ENCODE results near the gene DNAJB12. TPM values are rescaled to one million over a fixed set of nuclear protein-coding genes. Genes with fewer than 3 reads are reported as not detected.
"Not testable (repeated sequence)": the region's sequence is repeated elsewhere in the genome, so short reads cannot be mapped to it uniquely, and the experiment has no call there.

DNAJB12 gene
- total and polyA plus RNA-seq, 8 donors, result 2.3 to 43.2 (median 18.2) TPM

- H3K27ac ChIP-seq, result no peak overlapping the region
- intact Hi-C loops (cut with DNase I; ENCODE audit: low total_unique reads), result no loop called here
- 83 to 94% (median 89%) methylated on average over 5 to 7 of the region's 7 CpGs for WGBS, 5 donors
Measured at GRCh38 chr10:72348282-72348681, 6.4 kb downstream of the DNAJB12 start.

GRCh38 chr10:72346117-72346516, 8.6 kb downstream of the DNAJB12 start:
- 94 to 96% (median 96%) methylated on average over 7 of the region's 7 CpGs for whole genome bisulfite sequencing, 5 donors
- intact Hi-C loops (cut with DNase I; ENCODE audit: low total_unique reads); H3K9me3 ChIP-seq; DNase-seq; H3K27me3 ChIP-seq; H3K27ac ChIP-seq; H3K4me3 ChIP-seq: not testable (repeated sequence)
- H3K4me1 ChIP-seq, result peaks cover 0 to 21% (median 9%) of the 10 kb centered on the region in 4 donors
- H3K36me3 ChIP-seq, result peaks cover 38 to 83% (median 81%) of the 10 kb centered on the region in 4 donors

More at GRCh38 chr10:72348282-72348681, 6.4 kb downstream of the DNAJB12 start:
- Histone ChIP-seq H3K9me3 (no peaks in the 10 kb centered on the region), H3K4me1 (peaks cover 9 to 39% (median 25%) of the 10 kb centered on the region in 4 donors), H3K27me3 (no peaks in the 10 kb centered on the region), H3K4me3 (no peak overlapping the region), H3K36me3 (peaks cover 21 to 82% (median 65%) of the 10 kb centered on the region in 4 donors)
- no peak for TF ChIP-seq POLR2AphosphoS5 (IDR thresholded peaks at IDR 0.05)
- TF ChIP-seq EP300 (IDR thresholded peaks at IDR 0.05), result no peak
- TF ChIP-seq POLR2A (IDR thresholded peaks at IDR 0.05), result no peak
- TF ChIP-seq CTCF (IDR thresholded peaks at IDR 0.05), result no peak
- DNase-seq, result no peak

- Histone ChIP-seq H3K4me3 (no peak overlapping the region), H3K27me3 (no peaks in the 10 kb centered on the region), H3K9me3 (no peaks in the 10 kb centered on the region), H3K36me3 (peaks cover 43 to 84% (median 82%) of the 10 kb centered on the region in 4 donors), H3K27ac (no peak overlapping the region), H3K4me1 (peaks cover 8 to 21% (median 10%) of the 10 kb centered on the region in 4 donors)
- WGBS, 5 donors, result 80 to 90% (median 82%) methylated on average over 9 to 11 of the region's 11 CpGs
- TF ChIP-seq POLR2A (IDR thresholded peaks at IDR 0.05) (no peak), CTCF (IDR thresholded peaks at IDR 0.05) (no peak), POLR2AphosphoS5 (IDR thresholded peaks at IDR 0.05) (no peak), EP300 (IDR thresholded peaks at IDR 0.05) (no peak)
- no peak for DNase-seq
- intact Hi-C loops (cut with DNase I; ENCODE audit: low total_unique reads), result no loop called here
Measured at GRCh38 chr10:72344932-72345331, 9.8 kb downstream of the DNAJB12 start.

GRCh38 chr10:72342911-72343310, 11.8 kb downstream of the DNAJB12 start:
- H3K4me1 ChIP-seq, result peaks cover 8 to 16% (median 9%) of the 10 kb centered on the region in 4 donors
- no peaks in the 10 kb centered on the region for H3K27me3 ChIP-seq
- peaks cover 55 to 84% (median 82%) of the 10 kb centered on the region in 4 donors for H3K36me3 ChIP-seq
- no peak overlapping the region for H3K27ac ChIP-seq
- WGBS, 5 donors, result 89 to 100% (median 95%) methylated on average over 2 to 5 of the region's 5 CpGs
- H3K4me3 ChIP-seq, result no peak overlapping the region
- TF ChIP-seq POLR2A (IDR thresholded peaks at IDR 0.05) (no peak), EP300 (IDR thresholded peaks at IDR 0.05) (no peak), CTCF (IDR thresholded peaks at IDR 0.05) (no peak), POLR2AphosphoS5 (IDR thresholded peaks at IDR 0.05) (no peak)
- intact Hi-C loops (cut with DNase I; ENCODE audit: low total_unique reads), result no loop called here
- no peak for DNase-seq
- no peaks in the 10 kb centered on the region for H3K9me3 ChIP-seq

- Histone ChIP-seq H3K9me3 (no peaks in the 10 kb centered on the region), H3K4me1 (peaks cover 22 to 33% (median 24%) of the 10 kb centered on the region in 4 donors), H3K27me3 (no peaks in the 10 kb centered on the region), H3K4me3 (no peak overlapping the region), H3K27ac (peak overlapping the region in 2 of 5 donors; percentile 18 to 45), H3K36me3 (peaks cover 60 to 95% (median 90%) of the 10 kb centered on the region in 4 donors)
- intact Hi-C loops (cut with DNase I; ENCODE audit: low total_unique reads), result no loop called here
- peak; percentile 75 to 83 for DNase-seq
- WGBS, 5 donors, result 54 to 64% (median 56%) methylated on average over 25 to 28 of the region's 28 CpGs
- TF ChIP-seq POLR2AphosphoS5 (IDR thresholded peaks at IDR 0.05) (peak in 2 of 3 donors; percentile 28 to 55), POLR2A (IDR thresholded peaks at IDR 0.05) (no peak), EP300 (IDR thresholded peaks at IDR 0.05) (no peak), CTCF (IDR thresholded peaks at IDR 0.05) (peak in 5 of 7 experiments; percentile 74 to 98 (median 90))
Measured at GRCh38 chr10:72340510-72341261, 14.0 kb downstream of the DNAJB12 start.
